Omental fat pad (tissue), 4 donors: ENCODE measurements around the gene IRF1. TPM values are rescaled to one million over a fixed set of nuclear protein-coding genes. Genes with fewer than 3 reads are reported as not detected.

Experiments used
- ATAC-seq: fragments of 150-250 bp; one replicate; pipeline ENCODE4 v1.9.1; 2016; ENCODE audit warnings: mild to moderate bottlenecking, moderate library complexity; ENCODE audit not compliant: low FRiP score
- DNase-seq: peaks from one replicate; pipeline ENCODE4 v3.0.0-alpha.2; 2019; ENCODE audit warnings: low spot score
- total RNA-seq, 4 donors: library from RNA; depleted of rRNA; stranded (reverse); fragments of >200 nt; gene quantifications; one replicate each; pipeline ENCODE4 v1.1.0, GENCODE V29; 2016
- TF ChIP-seq, protein P1 (sequence below), 3 donors: fragments of 450-650 bp; IDR thresholded peaks; one replicate each; pipeline ENCODE4 v1.5.1; 2016 to 2017; ENCODE audit warnings: antibody characterized with exemption in 3 of 3, mild to moderate bottlenecking in 3 of 3, moderate library complexity in 2 of 3

Gene IRF1
- total RNA-seq, 4 donors from 2014 or later = 23.5 to 172 (median 133) TPM

DNA sequence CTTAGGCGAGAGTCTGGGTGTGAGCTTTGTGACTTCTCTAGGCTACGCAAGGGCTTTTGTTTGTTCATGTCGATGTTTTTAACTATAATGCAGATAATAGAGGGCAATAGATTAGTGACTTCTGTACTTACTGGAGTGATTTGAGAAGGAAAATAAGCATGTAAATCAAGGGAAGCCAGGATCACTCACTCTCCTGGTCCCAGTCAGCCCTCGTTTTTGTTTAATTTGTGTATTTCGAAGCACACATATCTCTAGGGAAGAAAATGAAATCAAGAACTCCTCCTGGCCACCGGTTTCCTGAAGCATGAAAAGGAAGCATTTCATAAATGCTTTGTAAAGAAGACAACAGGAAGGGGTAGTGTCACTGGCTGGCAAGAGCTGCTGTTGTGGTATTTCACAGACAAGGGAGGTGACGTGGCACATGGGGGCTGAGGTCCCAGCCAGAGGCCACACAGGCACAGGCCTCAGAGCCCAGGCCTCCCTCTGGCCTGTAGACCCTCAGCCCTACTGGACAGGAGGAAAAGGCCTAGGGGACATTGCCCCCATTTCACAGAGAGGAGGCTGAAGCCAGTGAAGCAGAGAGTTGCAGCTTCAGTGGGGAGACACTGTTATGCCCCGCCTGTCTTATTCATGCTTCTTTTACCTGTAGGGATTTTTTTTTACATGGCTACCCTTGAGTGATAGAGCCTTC is 34.1 kb downstream of the IRF1 start:
- DNase-seq = no peak
- TF ChIP-seq, protein P1, sequence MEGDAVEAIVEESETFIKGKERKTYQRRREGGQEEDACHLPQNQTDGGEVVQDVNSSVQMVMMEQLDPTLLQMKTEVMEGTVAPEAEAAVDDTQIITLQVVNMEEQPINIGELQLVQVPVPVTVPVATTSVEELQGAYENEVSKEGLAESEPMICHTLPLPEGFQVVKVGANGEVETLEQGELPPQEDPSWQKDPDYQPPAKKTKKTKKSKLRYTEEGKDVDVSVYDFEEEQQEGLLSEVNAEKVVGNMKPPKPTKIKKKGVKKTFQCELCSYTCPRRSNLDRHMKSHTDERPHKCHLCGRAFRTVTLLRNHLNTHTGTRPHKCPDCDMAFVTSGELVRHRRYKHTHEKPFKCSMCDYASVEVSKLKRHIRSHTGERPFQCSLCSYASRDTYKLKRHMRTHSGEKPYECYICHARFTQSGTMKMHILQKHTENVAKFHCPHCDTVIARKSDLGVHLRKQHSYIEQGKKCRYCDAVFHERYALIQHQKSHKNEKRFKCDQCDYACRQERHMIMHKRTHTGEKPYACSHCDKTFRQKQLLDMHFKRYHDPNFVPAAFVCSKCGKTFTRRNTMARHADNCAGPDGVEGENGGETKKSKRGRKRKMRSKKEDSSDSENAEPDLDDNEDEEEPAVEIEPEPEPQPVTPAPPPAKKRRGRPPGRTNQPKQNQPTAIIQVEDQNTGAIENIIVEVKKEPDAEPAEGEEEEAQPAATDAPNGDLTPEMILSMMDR (IDR thresholded peaks at IDR 0.05) = no peak
- no peak for ATAC-seq

DNA sequence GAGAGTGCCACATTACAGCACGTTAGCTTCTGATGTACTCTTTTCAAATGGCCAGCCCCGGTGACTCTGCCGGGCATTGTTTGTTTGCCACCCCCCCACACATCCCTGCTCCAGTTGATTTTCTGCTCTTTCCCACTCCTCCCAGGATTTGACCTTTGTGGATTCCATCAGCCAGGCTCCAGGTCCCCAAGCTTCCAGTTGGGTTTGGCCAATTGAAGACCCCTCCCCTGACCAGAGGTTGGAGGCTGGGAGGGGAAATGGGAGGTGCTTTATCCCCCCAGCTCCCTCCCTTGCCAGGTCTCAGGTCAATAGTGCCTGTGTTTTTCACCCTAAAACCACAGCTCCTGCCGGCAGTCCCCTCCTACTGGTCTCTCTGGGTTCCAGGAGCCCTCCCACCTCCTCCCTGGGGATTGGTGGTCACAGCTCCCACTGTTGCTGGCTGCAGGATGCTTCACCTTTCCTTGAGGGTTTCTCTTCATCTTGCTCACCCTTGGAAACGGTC is 34.9 kb downstream of the IRF1 start:
- TF ChIP-seq, protein P1 (IDR thresholded peaks at IDR 0.05) = no peak
- DNase-seq = no peak
- ATAC-seq = no peak

DNA sequence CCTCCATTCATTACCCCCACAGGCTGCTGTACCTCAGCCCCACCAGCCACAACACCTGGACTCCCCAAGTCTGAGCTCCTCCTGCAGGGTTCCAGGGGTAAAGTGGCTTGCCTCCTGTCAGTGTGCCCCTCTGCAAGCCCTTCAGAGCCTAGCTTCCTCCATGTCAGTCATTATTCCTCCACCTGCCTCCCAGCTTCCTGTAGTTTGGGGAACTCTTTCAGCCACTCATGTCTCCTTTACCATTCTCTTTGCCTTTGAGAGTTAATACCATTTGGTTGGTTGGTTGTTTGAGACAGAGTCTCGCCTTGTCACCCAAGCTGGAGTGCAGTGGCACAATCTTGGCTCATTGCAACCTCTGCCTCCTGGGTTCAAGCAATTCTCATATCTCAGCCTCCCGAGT is 36.2 kb downstream of the IRF1 start:
- ATAC-seq (no peak), DNase-seq (no peak)
- TF ChIP-seq, protein P1 (IDR thresholded peaks at IDR 0.05) = no peak

DNA sequence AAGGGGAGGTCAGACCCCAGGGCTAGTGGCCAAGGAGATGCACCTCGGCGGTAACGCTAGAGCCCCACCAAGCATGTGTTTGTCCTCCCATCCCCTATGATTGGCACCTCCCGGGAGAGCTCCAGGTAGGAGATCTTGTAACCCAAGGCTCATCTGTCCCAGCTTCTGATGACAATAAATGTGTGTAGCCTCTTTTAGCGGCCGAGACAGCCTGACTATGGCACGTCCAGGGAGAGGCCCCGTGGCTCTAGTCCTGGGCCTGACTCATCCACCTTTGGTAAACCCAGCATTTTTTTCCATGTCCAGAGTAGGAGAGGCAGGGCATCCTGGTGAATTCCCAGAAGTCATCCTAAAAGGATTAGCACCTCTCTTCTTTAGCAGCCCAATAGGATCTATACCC is 39.2 kb downstream of the IRF1 start:
- TF ChIP-seq, protein P1 (IDR thresholded peaks at IDR 0.05) = no peak
- no peak for DNase-seq
- ATAC-seq = no peak

DNA sequence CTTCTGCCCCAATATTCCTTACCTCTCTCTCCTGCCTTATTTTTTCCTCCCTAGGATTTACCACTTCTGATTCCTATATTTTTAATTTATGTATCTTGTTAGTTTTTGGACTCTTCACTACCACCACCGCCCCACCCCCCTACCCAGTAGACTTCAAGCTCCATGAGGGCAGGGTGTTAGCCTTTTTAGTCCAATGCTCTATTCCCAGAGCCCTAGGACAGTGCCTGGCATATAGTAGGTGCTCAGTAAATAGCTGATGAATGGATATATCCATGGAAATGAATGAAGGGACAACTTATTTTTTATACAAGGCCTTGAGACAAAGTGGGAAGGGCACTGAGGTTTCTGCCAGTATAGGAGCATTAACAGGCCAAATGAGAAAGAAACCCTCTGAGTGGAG is 41.5 kb downstream of the IRF1 start:
- TF ChIP-seq, protein P1 (IDR thresholded peaks at IDR 0.05) = no peak
- DNase-seq = no peak

DNA sequence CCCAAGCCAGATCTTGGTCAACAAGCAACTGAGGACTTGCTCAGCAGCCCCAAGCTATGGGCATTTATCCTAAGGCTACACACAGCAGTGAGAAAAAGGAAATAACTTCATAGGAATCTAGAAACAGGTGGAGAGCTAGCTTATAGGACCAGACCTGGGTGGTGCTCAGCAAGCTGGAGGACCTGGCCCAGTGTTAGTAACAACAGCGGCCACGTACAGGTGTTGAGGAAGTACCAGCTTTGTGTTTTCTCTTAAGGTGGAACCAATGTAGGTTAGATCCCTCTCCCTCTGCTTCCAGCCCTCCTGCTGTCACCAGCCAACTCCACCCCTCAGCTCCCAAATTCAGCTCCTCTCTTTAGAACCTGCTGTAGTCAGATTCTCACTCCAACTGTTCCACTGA is 43.4 kb downstream of the IRF1 start:
- DNase-seq (no peak), ATAC-seq (peak; percentile 18)
- TF ChIP-seq, protein P1 (IDR thresholded peaks at IDR 0.05) = no peak

More for the DNA sequence above, 41.5 kb downstream of the IRF1 start:
- no peak for ATAC-seq

DNA sequence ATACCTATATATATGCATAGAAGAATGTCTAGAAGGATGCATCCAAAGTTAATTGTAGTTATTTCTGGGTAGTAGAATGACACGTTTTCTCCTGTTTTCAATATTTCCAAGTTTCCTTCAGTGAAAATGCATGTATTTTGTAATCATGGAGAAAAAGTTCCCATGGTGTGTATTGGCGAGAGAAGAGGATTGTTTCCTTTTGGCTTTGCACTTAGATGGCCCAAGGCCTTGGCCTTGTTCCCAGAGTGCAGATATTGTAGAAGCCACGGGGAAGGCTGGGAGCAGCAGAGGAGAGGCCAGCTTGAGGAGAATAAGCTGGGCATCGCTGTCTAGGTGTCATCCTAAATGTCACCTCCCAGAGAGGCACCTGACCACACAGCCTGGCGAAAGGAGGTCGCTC is 44.0 kb downstream of the IRF1 start:
- TF ChIP-seq, protein P1 (IDR thresholded peaks at IDR 0.05) = no peak
- DNase-seq = no peak
- peak; percentile 63 for ATAC-seq
